ENCODE results near the gene LONRF2.

Gene LONRF2

GRCh38 chr2:100234141-100234540 lies 88.2 kb downstream of the LONRF2 start:
- DNase-seq, result no peak

GRCh38 chr2:100233061-100233460 lies 89.2 kb downstream of the LONRF2 start:
- peak in 1 of 2 experiments; percentile 46 for DNase-seq

- peak; percentile 54 to 91 for DNase-seq
These were observed 91.5 kb downstream of the LONRF2 start for GRCh38 chr2:100230754-100231153.

- DNase-seq, result no peak
These were observed 93.3 kb downstream of the LONRF2 start for GRCh38 chr2:100228967-100229366.

- DNase-seq, result no peak
These were observed 93.9 kb downstream of the LONRF2 start for GRCh38 chr2:100228415-100228814.

GRCh38 chr2:100224988-100225710 lies 97.2 kb downstream of the LONRF2 start:
- no peak for DNase-seq

- no peak for DNase-seq
These were observed 98.8 kb downstream of the LONRF2 start for GRCh38 chr2:100223502-100223901.

All from NCI-H446 (cell line).